Measurements from ENCODE around the gene INSIG2.

DNA sequence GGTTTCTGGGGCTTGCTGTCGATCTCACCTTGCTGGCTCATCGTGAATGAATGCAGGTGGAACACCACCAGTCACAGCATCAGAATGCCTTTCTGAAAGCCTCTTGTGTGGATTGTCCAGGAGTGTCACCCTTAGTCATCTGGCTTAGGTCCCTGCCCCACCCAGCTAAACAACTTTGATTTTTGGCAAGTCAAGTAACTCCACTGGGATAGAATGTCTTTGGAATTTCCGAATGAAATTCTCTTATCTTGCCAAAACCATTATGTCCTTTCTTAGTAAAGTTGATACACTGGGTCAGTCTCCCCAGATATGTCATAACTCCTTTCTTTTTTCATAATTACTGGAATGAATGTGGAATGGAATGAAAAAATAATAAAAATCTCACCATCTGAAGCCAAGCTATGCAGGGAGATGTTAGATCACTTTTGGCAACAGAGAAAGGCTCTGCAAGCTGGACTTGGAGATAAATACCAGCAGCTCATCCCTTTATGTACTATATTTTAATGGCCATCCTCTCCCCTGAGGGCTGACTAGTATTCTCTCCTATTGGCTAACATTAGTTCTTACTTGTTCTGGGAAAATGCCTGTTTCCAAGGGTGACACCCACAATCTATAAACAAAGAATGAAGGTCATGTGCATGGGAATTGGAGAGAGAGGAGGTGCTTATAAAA is 35.4 kb downstream of the INSIG2 start:
- TF ChIP-seq, protein P1, sequence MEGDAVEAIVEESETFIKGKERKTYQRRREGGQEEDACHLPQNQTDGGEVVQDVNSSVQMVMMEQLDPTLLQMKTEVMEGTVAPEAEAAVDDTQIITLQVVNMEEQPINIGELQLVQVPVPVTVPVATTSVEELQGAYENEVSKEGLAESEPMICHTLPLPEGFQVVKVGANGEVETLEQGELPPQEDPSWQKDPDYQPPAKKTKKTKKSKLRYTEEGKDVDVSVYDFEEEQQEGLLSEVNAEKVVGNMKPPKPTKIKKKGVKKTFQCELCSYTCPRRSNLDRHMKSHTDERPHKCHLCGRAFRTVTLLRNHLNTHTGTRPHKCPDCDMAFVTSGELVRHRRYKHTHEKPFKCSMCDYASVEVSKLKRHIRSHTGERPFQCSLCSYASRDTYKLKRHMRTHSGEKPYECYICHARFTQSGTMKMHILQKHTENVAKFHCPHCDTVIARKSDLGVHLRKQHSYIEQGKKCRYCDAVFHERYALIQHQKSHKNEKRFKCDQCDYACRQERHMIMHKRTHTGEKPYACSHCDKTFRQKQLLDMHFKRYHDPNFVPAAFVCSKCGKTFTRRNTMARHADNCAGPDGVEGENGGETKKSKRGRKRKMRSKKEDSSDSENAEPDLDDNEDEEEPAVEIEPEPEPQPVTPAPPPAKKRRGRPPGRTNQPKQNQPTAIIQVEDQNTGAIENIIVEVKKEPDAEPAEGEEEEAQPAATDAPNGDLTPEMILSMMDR (IDR thresholded peaks at IDR 0.05) = no peak
- TF ChIP-seq EP300 (IDR thresholded peaks at IDR 0.05) (no peak), POLR2A (IDR thresholded peaks at IDR 0.05) (no peak)
